Choroid plexus epithelial cell (primary cell): ENCODE measurements around the gene LDB2.

Source experiments
- DNase-seq: peaks from one replicate; pipeline ENCODE4 v3.0.0-alpha.2; 2010; ENCODE audit warnings: low read depth
- H3K4me3 ChIP-seq: 2 replicates; pipeline ENCODE4 v1.5.1; 2011; ENCODE audit warnings: low read depth, mild to moderate bottlenecking, control low read depth, low read length, moderate library complexity
- CTCF ChIP-seq: conservative IDR thresholded peaks from 2 replicates; pipeline ENCODE4 v1.5.1; 2011; ENCODE audit warnings: low read depth, mild to moderate bottlenecking, control low read depth, inconsistent platforms, low read length, moderate library complexity

The LDB2 gene

DNA sequence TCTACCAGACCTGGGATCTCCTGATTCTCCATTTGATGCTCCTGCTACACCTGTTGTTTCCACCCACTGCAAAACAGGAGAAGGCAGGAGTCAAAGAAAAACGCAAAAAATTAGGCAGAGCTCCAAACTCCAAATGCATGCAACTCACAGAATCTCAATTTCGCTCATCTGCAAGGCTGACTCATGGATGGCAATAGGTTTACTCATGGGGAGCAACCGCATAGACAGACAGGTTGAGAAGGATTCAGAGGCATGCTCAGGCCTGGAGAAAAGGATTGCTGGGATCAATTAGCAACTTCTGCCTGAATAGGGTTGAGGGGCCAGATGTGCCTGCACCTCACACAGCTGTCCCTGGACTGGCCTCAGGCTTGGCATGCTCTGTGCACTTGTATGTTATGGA, 231.0 kb downstream of the LDB2 start:
- TF ChIP-seq CTCF, result no peak
- H3K4me3 ChIP-seq, result no peak overlapping the region
- peak; percentile 84 for DNase-seq

GRCh38 chr4:16665942-16666551, 232.4 kb downstream of the LDB2 start:
- no peak for TF ChIP-seq CTCF
- DNase-seq, result no peak
- no peak overlapping the region for H3K4me3 ChIP-seq

DNA sequence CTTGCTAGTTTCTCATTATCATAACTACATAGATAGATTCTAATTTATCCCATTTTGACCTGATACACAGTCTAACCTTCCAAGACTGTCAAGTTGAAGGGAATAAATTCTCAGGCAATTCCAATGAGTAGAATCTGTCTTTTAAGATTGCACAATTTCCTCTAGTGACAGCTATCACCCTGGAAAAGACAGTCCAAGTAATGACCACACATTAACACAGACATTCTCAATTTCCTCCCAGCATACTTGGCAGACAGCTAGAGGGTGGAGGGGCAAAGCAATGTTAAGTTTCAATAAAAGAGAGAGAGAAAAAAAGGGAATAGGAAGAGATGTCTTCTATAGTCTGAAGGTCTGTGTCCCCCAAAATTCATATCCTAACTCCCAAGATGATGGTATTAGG, 234.7 kb downstream of the LDB2 start:
- no peak for TF ChIP-seq CTCF
- no peak overlapping the region for H3K4me3 ChIP-seq
- no peak for DNase-seq

GRCh38 chr4:16663307-16663706, 235.1 kb downstream of the LDB2 start:
- TF ChIP-seq CTCF, result no peak
- DNase-seq, result no peak
- H3K4me3 ChIP-seq, result no peak overlapping the region

GRCh38 chr4:16661813-16662212, 236.6 kb downstream of the LDB2 start:
- DNase-seq, result no peak
- H3K4me3 ChIP-seq, result no peak overlapping the region
- TF ChIP-seq CTCF, result no peak

DNA sequence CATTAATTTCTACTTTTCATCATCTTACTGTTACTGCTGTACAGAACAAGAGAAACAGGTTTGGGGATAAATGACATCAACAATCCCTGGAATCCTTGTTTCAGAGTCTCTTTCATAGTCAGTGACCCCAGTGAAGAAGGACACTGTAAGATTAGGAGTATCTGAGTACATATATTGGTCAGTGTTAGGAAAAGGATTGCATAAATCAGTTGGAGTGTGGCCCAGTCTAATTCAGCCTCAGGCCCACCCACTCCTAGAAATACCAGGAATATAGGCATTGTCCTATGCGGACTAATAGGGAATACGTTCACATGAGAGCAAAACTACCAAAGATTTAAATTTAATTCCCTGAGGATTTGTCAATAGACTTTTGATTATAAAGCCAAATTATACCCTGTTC, 237.8 kb downstream of the LDB2 start:
- no peak for DNase-seq
- no peak overlapping the region for H3K4me3 ChIP-seq
- no peak for TF ChIP-seq CTCF

- DNase-seq, result no peak
- no peak for TF ChIP-seq CTCF
- H3K4me3 ChIP-seq, result no peak overlapping the region
Measured at GRCh38 chr4:16659694-16660093, 238.8 kb downstream of the LDB2 start.
